Gastrocnemius medialis (tissue), 4 donors: Measurements from ENCODE around the gene NT5DC2.

Source experiments
- CTCF ChIP-seq, 5 experiments: fragments of 450-650 bp in 3 of 5; fragments of 200-600 bp in 2 of 5; sonication (generic) in 2 of 5; IDR thresholded peaks in 4 of 5; conservative IDR thresholded peaks in 1 of 5; 1 replicate in 4 of 5; 2 replicates in 1 of 5; pipeline ENCODE4 v1.5.1; 2016 to 2019; ENCODE audit warnings: antibody characterized with exemption in 5 of 5, mild to moderate bottlenecking in 3 of 5, moderate library complexity in 3 of 5
- POLR2A ChIP-seq, 2 donors: fragments of 450-650 bp; IDR thresholded peaks; one replicate each; pipeline ENCODE4 v1.6.1; 2017; ENCODE audit warnings: antibody characterized with exemption in 2 of 2, mild to moderate bottlenecking in 2 of 2, moderate library complexity in 2 of 2

- TF ChIP-seq CTCF (IDR thresholded peaks at IDR 0.05 in 4 of 5, conservative IDR thresholded peaks at IDR 0.05 in 1 of 5) (no peak), POLR2A (IDR thresholded peaks at IDR 0.05) (no peak)
These were observed 15.6 kb downstream of the NT5DC2 start for GRCh38 chr3:52517796-52518722.
